Esophagus muscularis mucosa (tissue), 4 donors: ENCODE results near the gene KLHL9. TPM values are rescaled to one million over a fixed set of nuclear protein-coding genes. Genes with fewer than 3 reads are reported as not detected.

Experiments used
- DNase-seq: peaks from one replicate; pipeline ENCODE4 v3.0.0-alpha.2; 2017; ENCODE audit errors: extremely low spot score
- H3K27ac ChIP-seq, 4 donors: fragments of 200-600 bp; sonication (generic); replicated peaks in 1 of 4; 1 replicate in 3 of 4; 2 replicates in 1 of 4; pipeline ENCODE4 v1.5.1; 2016 to 2019; ENCODE audit warnings: mild to moderate bottlenecking in 1 of 4
- H3K27me3 ChIP-seq, 4 donors: fragments of 200-600 bp; sonication (generic); one replicate each; pipeline versions ENCODE4 v1.5.1 to v1.6.0; 2016 to 2019
- H3K36me3 ChIP-seq, 4 donors: fragments of 200-600 bp; sonication (generic); one replicate each; pipeline ENCODE4 v1.5.1; 2016 to 2019
- H3K4me1 ChIP-seq, 4 donors: fragments of 200-600 bp; sonication (generic); one replicate each; pipeline ENCODE4 v1.5.1; 2016 to 2019
- H3K4me3 ChIP-seq, 4 donors: fragments of 200-600 bp; sonication (generic); 1 replicate in 2 of 4; 2 replicates in 2 of 4; pipeline ENCODE4 v1.5.1; 2016 to 2019; ENCODE audit warnings: mild to moderate bottlenecking in 4 of 4, moderate library complexity in 1 of 4
- H3K9me3 ChIP-seq, 4 donors: fragments of 200-600 bp; sonication (generic); 1 replicate in 3 of 4; 2 replicates in 1 of 4; pipeline ENCODE4 v1.5.1; 2016 to 2019
- EP300 ChIP-seq: sonication (generic); formaldehyde crosslinking; IDR thresholded peaks from one replicate; pipeline ENCODE4 v1.6.1; 2017; ENCODE audit warnings: antibody characterized with exemption
- POLR2A ChIP-seq: fragments of 450-650 bp; IDR thresholded peaks from one replicate; pipeline ENCODE4 v1.6.1; 2017; ENCODE audit warnings: antibody characterized with exemption, moderate library complexity, mild to moderate bottlenecking, low read depth
- POLR2AphosphoS5 ChIP-seq, 2 donors: sonication (generic); formaldehyde crosslinking; IDR thresholded peaks; one replicate each; pipeline ENCODE4 v1.6.1; 2017; ENCODE audit warnings: antibody characterized with exemption in 2 of 2
- WGBS: methylation state at CpG from one replicate; pipeline ENCODE4 v1.1.5; 2018; 5-methylcytosine and 5-hydroxymethylcytosine counted together
- intact Hi-C: fragments of 100-400 bp; cut with DNase I; formaldehyde crosslinking; loops from one replicate; pipeline ENCODE4 v1.15.1; 2023
- total RNA-seq, 4 donors: library from RNA; depleted of rRNA; stranded (reverse); fragments of >200 nt; gene quantifications; one replicate each; pipeline versions ENCODE4 v1.1.0 to v1.2.1, GENCODE V29; 2016
- TF ChIP-seq, protein P1 (sequence below), 3 experiments: fragments of 200-600 bp in 2 of 3; fragments of 450-650 bp in 1 of 3; sonication (generic) in 2 of 3; IDR thresholded peaks; one replicate each; pipeline ENCODE4 v1.5.1; 2017 to 2019; ENCODE audit warnings: antibody characterized with exemption in 3 of 3, mild to moderate bottlenecking in 2 of 3, moderate library complexity in 1 of 3

The KLHL9 gene
- total RNA-seq, 4 donors from 2014 or later = 19.2 to 22.8 (median 21.3) TPM

DNA sequence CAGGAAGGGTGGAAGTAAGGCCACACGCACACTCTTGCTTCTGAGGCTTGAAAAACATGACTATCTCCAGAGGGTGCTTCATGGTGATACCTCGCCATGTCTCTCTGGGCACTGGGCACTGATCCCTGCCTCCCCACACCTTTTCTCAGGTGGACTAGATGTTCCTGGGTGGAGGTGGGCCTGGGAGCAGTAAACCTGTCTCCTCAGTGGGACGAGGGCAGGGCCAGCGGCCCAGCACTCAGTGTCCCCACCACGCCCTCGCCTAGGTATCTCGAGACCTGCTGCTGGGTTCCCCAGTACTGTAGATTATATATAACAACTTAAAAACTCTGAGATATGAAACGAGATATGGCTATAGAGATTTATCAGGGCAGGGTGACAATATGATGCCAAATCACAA lies 27.1 kb upstream of the KLHL9 start:
- Histone ChIP-seq H3K36me3 (no peaks in the 10 kb centered on the region), H3K9me3 (no peaks in the 10 kb centered on the region), H3K4me1 (no peaks in the 10 kb centered on the region), H3K4me3 (no peak overlapping the region), H3K27me3 (peaks cover 0 to 6% (median 0%) of the 10 kb centered on the region in 4 donors), H3K27ac (no peak overlapping the region)
- WGBS = 88% methylated on average over 6 of the region's 8 CpGs
- intact Hi-C loops = no loop called here
- TF ChIP-seq, protein P1, sequence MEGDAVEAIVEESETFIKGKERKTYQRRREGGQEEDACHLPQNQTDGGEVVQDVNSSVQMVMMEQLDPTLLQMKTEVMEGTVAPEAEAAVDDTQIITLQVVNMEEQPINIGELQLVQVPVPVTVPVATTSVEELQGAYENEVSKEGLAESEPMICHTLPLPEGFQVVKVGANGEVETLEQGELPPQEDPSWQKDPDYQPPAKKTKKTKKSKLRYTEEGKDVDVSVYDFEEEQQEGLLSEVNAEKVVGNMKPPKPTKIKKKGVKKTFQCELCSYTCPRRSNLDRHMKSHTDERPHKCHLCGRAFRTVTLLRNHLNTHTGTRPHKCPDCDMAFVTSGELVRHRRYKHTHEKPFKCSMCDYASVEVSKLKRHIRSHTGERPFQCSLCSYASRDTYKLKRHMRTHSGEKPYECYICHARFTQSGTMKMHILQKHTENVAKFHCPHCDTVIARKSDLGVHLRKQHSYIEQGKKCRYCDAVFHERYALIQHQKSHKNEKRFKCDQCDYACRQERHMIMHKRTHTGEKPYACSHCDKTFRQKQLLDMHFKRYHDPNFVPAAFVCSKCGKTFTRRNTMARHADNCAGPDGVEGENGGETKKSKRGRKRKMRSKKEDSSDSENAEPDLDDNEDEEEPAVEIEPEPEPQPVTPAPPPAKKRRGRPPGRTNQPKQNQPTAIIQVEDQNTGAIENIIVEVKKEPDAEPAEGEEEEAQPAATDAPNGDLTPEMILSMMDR (IDR thresholded peaks at IDR 0.05) = no peak
- no peak for TF ChIP-seq EP300
- TF ChIP-seq POLR2A = no peak
- no peak for TF ChIP-seq POLR2AphosphoS5 (IDR thresholded peaks at IDR 0.05)
- DNase-seq = no peak

GRCh38 chr9:21357479-21358460 lies 22.6 kb upstream of the KLHL9 start:
- WGBS = 47% methylated on average over 7 of the region's 7 CpGs
- no peak for DNase-seq
- TF ChIP-seq EP300 = no peak
- no peak for TF ChIP-seq POLR2AphosphoS5 (IDR thresholded peaks at IDR 0.05)
- TF ChIP-seq, protein P1 (IDR thresholded peaks at IDR 0.05) = no peak
- no peak for TF ChIP-seq POLR2A
- Histone ChIP-seq H3K4me3 (no peak overlapping the region), H3K27me3 (no peaks in the 10 kb centered on the region), H3K9me3 (no peaks in the 10 kb centered on the region), H3K4me1 (no peaks in the 10 kb centered on the region), H3K36me3 (no peaks in the 10 kb centered on the region), H3K27ac (no peak overlapping the region)
- intact Hi-C loops = no loop called here

DNA sequence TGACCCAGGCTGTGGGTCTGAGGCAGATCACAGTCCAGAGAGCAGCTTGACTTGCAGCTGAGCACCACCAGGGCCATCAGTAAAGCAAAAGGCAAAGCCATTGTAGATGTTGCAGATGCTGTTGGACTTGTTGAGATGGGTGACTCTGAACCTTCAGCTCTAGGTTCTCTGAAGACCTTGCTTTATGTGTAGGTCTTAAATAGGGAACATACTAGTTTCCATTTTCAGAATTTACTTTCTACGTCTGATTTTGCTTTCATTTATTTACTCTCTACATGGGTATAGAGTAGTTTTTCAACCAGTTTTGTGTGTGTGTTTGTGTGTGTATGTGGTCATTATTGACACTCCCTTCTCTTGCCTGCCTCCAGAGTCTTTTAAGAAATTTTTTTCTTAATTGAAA lies 15.6 kb upstream of the KLHL9 start, which contains the start of gene IFNA6:
TSS of gene IFNA6 (minus strand) at position 101 of the 400 bp plus-strand sequence. CDS start at position 101, 0 bp downstream.
- no peak within 1 kb of the TSS for H3K27ac ChIP-seq
- no peaks in the 10 kb centered on the region for H3K4me1 ChIP-seq
- no peaks in the 10 kb centered on the region for H3K36me3 ChIP-seq
- TF ChIP-seq EP300 = no peak
- TF ChIP-seq POLR2A = no peak
- no peak for TF ChIP-seq POLR2AphosphoS5 (IDR thresholded peaks at IDR 0.05)
- TF ChIP-seq, protein P1 (IDR thresholded peaks at IDR 0.05) = no peak
- peaks cover 0 to 5% (median 2%) of the 10 kb centered on the region in 4 donors for H3K27me3 ChIP-seq
- intact Hi-C loops = no loop called here
- no peaks in the 10 kb centered on the region for H3K9me3 ChIP-seq
- H3K4me3 ChIP-seq = no peak within 1 kb of the TSS
- no peak for DNase-seq
- WGBS = 93% methylated on average over 1 of the region's 1 CpG

DNA sequence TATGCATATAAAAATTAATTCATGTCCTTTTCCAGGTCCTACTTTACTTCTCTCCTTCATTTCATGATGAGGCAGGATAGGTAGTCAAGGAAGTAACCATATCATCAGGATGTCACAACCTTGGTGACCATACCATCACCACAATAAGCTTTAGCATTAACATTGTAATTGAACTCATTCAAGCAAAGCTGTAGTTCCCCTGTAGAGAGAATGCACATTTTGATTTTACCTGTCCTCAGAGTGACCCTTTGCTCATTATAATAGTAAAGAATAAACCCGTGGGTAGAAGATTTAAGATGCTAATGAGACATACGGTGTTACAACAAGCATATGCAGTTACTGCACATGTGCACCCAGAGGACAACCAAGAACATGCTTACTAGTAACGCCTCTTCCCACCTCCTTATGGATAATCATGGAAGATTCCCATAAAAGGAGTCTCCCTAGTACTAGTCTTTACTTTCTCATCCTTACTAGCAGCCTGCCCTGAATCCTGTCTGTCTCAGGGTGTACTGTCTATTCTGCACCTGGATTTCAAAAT lies 13.3 kb upstream of the KLHL9 start:
- H3K27ac ChIP-seq = no peak overlapping the region
- H3K36me3 ChIP-seq = no peaks in the 10 kb centered on the region
- H3K9me3 ChIP-seq = no peaks in the 10 kb centered on the region
- DNase-seq = no peak
- TF ChIP-seq POLR2AphosphoS5 (IDR thresholded peaks at IDR 0.05) (no peak), POLR2A (no peak), EP300 (no peak)
- TF ChIP-seq, protein P1 (IDR thresholded peaks at IDR 0.05) = no peak
- no peak overlapping the region for H3K4me3 ChIP-seq
- 70% methylated on average over 3 of the region's 3 CpGs for WGBS
- intact Hi-C loops = no loop called here
- H3K27me3 ChIP-seq = peaks cover 0 to 5% (median 2%) of the 10 kb centered on the region in 4 donors
- H3K4me1 ChIP-seq = no peaks in the 10 kb centered on the region
